DND-41 (cell line): ENCODE data around the gene PLSCR4.

Experiments
- EZH2 ChIP-seq: IDR thresholded peaks from 3 replicates; pipeline ENCODE4 v1.6.1; 2012; ENCODE audit warnings: borderline replicate concordance, low read depth, mild to moderate bottlenecking, moderate library complexity, low read length, inconsistent platforms; ENCODE audit not compliant: severe bottlenecking
- TF ChIP-seq, protein P1 (sequence below): IDR thresholded peaks from 2 replicates; pipeline ENCODE4 v1.5.1; 2012; ENCODE audit warnings: borderline replicate concordance, low read length, moderate library complexity, mild to moderate bottlenecking; ENCODE audit not compliant: poor library complexity, severe bottlenecking; ENCODE audit errors: extremely low read depth

DNA sequence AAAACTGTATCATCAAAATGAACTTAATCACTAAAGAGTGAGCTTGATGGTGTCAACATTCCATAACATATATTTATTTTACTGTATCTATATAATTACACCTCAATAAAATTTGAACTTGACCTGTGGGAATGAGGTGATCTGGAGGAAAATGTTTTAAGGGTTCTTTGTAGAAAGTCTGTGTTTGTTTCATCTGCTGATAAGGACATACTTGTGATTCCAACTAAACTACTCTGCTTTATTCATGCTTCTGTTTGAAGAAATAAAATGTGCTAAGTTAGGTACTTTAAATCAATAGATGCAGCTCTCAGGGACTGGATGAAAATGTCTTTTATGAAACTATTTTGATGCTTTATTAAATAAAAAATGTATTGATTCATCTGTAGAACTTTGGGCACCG lies 78.3 kb downstream of the PLSCR4 start:
- TF ChIP-seq, protein P1, sequence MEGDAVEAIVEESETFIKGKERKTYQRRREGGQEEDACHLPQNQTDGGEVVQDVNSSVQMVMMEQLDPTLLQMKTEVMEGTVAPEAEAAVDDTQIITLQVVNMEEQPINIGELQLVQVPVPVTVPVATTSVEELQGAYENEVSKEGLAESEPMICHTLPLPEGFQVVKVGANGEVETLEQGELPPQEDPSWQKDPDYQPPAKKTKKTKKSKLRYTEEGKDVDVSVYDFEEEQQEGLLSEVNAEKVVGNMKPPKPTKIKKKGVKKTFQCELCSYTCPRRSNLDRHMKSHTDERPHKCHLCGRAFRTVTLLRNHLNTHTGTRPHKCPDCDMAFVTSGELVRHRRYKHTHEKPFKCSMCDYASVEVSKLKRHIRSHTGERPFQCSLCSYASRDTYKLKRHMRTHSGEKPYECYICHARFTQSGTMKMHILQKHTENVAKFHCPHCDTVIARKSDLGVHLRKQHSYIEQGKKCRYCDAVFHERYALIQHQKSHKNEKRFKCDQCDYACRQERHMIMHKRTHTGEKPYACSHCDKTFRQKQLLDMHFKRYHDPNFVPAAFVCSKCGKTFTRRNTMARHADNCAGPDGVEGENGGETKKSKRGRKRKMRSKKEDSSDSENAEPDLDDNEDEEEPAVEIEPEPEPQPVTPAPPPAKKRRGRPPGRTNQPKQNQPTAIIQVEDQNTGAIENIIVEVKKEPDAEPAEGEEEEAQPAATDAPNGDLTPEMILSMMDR: no peak
- no peak for TF ChIP-seq EZH2
